Stimulated activated CD8-positive, alpha-beta memory T cell treated with anti-CD3 and anti-CD28 coated beads, Interleukin-7, amount 100 ng/mL, for 24 hours (primary cell): ENCODE results near the gene GPX1.
A peak's percentile ranks its signal among the peaks of the same experiment; 100 is the strongest.
"Not testable (repeated sequence)": the region's sequence is repeated elsewhere in the genome, so short reads cannot be mapped to it uniquely, and the experiment has no call there.

Experiments used
- DNase-seq: peaks from one replicate; pipeline ENCODE4 v3.0.0-alpha.2; 2020; ENCODE audit warnings: low read depth

Gene GPX1

GRCh38 chr3:49357443-49358216, 523 bp downstream of the GPX1 start:
- peak; percentile 10 for DNase-seq

GRCh38 chr3:49357095-49357442, 1.1 kb downstream of the GPX1 start:
- DNase-seq = not testable (repeated sequence)

GRCh38 chr3:49352890-49353421, 5.2 kb downstream of the GPX1 start:
- no peak for DNase-seq

- DNase-seq = no peak
Observed at GRCh38 chr3:49352281-49352680, 5.9 kb downstream of the GPX1 start.

GRCh38 chr3:49351521-49352011, 6.6 kb downstream of the GPX1 start:
- no peak for DNase-seq

- DNase-seq = no peak
Observed at GRCh38 chr3:49349348-49350114, 8.6 kb downstream of the GPX1 start.

GRCh38 chr3:49348361-49348760, 9.8 kb downstream of the GPX1 start:
- DNase-seq = not testable (repeated sequence)

GRCh38 chr3:49346797-49347251, 11.3 kb downstream of the GPX1 start:
- no peak for DNase-seq

GRCh38 chr3:49343163-49343562, 15.0 kb downstream of the GPX1 start:
- DNase-seq = no peak

GRCh38 chr3:49341996-49342395, 16.2 kb downstream of the GPX1 start:
- DNase-seq = no peak

GRCh38 chr3:49339941-49340800, 18.0 kb downstream of the GPX1 start, which contains the start of gene USP4:
Gene USP4, minus strand, starts transcription at chr3:49340053. Its CDS starts 29 bp downstream, at chr3:49340024.
- DNase-seq = peak; percentile 75

GRCh38 chr3:49339581-49339940, 18.6 kb downstream of the GPX1 start:
- peak; percentile 12 for DNase-seq

- DNase-seq = no peak
Observed at GRCh38 chr3:49333916-49334633, 24.1 kb downstream of the GPX1 start.

- DNase-seq = no peak
Observed at GRCh38 chr3:49333091-49333490, 25.1 kb downstream of the GPX1 start.

GRCh38 chr3:49329186-49329585, 29.0 kb downstream of the GPX1 start:
- DNase-seq = no peak

GRCh38 chr3:49328350-49328749, 29.8 kb downstream of the GPX1 start:
- not testable (repeated sequence) for DNase-seq

- no peak for DNase-seq
Observed at GRCh38 chr3:49327485-49327884, 30.7 kb downstream of the GPX1 start.

GRCh38 chr3:49324768-49325167, 33.4 kb downstream of the GPX1 start:
- DNase-seq = no peak

- DNase-seq = no peak
Observed at GRCh38 chr3:49316696-49317457, 41.3 kb downstream of the GPX1 start.

- no peak for DNase-seq
Observed at GRCh38 chr3:49313896-49314688, 44.1 kb downstream of the GPX1 start.
